GM21619 (cell line): ENCODE measurements around the gene ABO.
"Not testable (repeated sequence)": the region's sequence is repeated elsewhere in the genome, so short reads cannot be mapped to it uniquely, and the experiment has no call there.

Experiments
- ATAC-seq: cut with Tn5 transposase; IDR thresholded peaks from one replicate; pipeline ENCODE4 v1.9.1; 2021; ENCODE audit not compliant: unreplicated experiment

The ABO gene

DNA sequence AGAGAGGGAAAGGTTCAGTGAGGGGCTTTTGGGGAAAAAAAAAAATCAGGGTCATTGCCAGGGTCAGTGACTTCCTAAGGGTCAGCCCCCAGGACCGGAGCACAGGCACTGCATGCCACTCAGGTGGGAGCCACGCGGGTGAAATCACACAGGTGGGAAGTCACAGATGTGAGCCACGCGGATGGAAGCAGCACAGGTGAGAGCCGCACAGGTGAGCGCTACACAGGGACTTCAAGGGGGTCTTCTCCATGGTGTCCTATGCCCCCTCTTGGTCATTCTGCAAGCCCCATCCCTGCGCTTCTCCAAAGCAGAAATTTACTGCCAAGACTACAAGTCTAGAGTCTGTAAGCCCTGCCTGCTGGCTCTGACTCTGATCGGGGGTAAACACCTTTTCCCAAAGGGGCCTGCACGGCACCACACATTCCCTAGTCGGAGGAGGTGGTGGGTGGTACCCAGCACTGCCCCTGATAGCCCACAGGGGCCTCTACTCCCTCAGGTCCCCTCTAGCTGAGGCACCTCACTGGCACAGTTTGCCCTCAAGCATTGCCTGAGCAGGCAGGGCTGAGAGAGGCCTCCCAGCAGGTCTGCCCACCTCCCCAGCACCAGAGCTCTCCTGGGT, 47.6 kb downstream of the ABO start:
- ATAC-seq: no peak

DNA sequence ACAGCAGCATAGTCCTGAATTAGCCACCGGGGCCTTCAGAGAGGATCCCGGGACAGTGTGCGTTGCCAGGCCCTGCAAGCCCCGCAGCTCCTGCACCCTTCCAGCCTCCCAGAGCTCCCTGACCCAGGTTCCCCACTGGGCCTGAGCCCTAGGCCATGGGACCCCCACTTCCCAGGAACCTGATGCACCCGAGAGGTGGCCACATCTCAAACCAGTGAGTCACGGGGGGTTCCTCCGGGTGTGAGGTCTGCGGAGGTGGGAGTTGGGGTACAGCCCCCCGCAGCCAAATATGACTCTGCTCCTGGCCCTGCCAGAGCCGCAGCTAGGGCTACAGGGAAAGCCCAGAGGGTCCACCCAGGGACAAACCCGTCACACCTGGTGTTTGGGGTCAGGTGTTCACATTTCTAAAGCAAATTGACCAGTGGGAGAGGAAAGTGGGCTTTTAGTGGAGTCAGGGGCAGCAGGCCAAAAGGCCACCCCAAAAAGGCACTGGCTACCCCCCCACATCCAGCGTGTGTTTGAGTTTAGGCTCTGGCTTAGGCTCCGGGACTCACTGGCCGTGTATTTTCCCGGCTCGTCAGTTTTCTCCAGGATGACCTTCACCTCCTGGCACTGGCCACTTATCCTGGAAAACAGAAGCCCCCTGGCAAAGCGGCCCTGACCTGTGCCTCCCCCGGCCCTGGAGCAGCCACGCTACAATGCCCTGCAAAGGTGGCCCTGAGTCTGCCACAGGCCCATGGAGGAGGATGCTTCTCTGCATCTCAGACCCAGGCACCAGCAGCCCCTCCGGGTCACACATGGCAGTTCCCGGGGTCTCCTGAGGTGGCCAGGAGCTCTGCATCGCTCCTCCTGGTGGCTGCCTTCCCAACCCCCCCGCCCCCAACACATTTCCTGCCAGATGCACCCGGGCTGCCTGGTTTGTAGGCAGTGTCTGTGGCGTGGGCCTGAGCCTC, 48.5 kb downstream of the ABO start:
- ATAC-seq: no peak

DNA sequence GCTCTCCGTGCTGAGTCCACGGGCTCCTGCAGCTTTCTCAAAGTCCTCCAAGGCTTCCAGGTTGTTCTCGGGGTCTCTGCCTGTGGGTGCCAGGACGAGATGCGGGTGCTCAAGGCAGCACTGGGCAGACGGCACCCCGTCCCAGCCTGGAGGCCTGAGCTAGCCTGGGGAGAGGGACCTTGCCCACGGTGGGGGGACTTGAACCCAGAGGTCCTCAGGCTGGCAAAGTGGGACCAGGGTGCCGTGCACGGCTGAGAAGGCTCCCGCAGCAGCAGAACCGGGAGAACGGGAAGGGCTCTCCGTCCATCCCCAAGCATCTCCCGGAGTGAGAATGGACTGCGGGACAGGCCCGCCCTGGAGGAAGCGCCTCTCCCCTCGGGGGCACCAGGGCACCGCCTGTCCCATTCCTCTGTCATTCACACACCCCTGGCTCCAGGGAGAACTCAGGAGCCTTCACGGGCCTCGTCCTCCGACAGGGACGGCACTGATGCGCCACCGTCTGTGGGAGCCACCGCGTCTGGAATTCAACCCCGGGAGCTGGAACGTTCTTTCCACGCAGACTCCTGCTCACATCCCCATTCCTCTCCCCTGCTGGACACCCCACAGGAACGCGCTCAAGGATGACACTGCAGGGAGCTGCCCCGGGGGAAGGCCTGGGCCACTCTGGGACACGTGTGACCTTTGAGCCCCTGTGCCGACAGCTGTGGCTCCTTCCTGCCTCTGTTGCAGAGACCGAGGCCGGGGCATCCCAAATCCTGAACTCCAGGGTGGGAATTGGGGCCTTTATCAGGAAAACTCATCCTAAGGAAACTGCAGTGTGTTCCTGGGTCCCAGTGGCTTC, 49.6 kb downstream of the ABO start:
- ATAC-seq: no peak

DNA sequence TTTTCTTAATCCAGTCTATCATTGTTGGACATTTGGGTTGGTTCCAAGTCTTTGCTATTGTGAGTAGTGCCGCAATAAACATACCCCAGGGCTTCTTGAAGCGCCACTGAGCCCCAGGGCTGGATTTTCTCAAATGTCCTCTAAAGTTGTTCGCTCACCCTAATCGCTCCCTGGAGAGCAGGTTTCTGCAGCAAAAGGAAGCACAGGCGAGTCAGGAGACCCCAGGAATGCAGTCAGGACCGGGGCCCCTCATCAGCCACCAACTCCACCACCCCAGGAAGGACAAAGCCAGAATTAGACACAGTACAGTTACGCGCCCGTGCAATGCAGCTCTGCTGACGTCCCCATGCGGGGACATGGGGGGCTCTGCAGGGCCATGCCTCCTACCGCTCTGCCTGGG, 50.2 kb downstream of the ABO start:
- ATAC-seq: no peak

DNA sequence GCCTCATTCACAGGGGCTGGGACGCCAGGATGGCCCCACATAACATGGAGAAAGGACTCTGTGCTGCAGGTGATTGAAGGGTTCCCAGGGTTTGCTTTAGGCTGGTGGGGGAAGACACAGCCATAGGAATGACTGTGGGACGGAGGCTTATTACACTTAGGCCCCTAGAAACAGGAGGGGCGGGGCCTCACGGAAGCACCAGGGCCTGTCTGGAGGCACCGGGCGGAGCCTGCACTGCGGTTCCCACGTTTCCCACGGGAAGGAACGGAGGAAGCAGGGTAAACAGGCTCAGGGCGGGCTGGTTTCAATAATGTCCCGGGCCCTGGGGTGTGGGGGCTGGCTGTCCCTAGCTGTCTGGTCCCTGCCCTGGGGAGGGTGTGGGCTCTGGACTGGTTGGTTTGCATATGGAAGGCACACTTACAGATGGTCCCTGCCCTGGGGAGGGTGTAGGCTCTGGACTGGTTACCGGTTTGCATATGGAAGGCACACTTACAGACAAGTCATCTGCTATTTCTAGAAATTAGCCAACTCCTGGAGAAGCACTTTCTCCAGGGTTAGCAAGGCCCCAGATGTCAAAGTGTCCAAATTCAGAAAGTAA, 51.7 kb downstream of the ABO start:
- not testable (repeated sequence) for ATAC-seq

DNA sequence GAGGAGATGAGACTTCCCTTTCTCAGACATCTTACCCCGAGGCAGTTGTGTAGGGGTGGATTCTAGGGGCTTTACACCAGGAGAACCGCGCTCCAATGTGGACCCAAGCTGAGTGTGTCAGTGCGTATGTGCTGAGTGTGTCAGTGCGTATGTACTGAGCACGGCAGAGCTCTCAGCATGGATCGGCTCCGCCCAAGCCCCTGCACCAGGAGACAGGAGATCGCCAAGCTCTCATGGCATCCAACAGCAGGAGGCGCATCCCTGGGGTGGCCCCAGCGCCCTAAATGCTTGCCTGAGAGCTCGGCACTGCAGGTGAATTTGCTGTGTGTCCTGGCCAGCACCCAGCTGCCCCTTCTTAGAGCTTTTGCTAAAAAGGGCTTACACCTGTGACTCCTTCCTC, 53.0 kb downstream of the ABO start:
- not testable (repeated sequence) for ATAC-seq

DNA sequence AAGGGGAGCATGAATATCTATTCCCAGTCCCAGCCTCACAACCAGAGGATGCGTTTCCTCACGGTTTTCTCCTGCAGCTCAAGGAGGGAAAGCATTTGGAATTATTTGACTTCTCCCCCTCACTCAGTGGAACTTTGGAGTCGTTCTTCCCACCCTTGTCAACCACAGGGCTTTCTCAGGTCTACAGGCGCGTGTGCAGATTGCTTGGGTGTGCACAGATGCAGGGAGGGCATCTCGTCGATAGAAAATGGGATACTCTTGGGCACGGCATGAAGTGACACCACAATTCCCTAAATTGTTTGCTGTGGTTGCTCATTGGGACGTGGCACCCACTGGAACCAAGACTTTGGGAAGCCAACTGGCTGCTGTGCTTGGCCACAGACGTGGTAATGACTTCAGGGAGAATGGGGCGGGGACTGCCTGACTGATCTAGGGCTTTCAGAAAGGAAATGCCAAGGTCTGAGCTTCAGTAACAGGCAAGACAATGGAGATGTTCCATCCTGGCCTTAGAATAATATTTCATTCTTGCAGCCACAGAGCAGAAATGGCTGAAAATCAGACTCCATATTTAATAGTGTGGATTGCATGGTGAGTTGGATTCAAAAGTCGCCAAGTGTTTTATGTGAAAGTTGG, 53.7 kb downstream of the ABO start:
- no peak for ATAC-seq

DNA sequence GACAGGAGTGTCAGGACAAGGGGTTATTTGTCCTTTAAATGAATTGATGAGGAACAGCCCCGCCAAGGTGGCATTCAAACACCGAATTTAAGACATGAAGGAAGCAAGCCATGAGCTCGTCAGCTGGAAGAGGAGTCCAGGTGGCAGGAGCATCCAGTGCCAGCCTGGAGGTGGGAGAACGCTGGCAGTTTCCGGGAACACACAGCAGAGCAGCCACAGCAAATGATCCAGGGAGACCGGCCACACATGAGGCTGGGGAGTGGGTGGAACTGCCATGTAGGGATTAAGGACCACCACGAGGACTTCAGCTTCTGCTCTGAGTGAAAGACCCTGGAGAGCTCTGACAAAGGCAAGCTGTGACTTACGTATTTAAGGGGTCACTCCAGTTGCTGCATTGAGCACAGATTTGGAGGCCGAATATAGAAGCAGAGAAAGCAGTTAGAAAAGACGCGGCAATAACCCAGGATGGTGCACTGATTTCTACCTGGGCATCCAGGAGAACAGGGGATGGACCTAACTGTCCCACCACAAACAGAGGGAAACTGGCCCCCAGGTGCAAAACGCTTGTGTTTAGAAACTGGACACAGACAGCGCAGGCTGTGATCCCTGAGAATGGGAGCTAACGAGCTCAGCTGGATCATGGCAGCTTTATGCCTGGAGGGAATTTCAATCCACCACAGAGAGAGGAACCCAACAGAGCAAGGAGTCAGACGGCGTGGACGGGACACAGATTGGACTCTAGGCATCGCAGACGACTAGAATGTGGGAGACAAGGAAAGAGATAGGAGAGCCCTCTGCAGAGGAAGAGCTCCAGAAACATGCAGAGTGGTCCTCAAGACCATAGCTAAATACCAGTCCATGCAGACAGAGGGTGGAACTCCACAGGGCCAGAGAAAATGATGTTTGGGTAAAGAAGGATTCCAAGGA, 56.7 kb downstream of the ABO start:
- not testable (repeated sequence) for ATAC-seq

DNA sequence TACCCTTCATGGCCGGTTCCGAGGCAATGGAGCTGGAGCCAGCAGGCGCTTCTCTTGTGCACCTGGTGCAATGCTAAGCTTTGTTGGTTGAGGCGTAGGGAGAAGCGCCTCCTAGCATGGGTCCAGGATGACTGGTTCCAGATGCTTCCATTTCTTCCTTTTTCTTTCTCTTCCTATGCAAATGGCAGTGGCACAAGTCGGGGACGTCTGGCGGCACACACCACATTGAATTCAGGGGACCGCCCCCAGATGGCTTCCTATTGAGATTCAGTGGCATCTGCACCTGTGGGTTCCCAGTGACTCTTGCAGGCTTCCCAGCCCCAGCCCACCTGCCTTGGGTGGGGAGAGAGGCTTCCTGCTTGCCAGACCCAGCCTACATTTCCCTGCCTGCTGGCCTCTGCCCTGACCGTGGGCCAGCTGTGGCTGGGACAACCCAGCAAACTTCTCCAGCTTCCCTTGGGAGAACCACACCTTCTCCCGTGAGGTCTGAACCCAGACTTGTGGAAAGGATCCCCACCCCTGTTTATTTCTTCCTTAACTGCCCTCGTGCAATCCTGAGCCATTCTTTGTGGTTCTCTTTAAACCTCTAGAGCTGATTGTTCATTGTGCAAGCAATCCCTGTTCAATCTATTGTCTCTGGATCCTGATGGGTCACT, 57.5 kb downstream of the ABO start:
- ATAC-seq: not testable (repeated sequence)

DNA sequence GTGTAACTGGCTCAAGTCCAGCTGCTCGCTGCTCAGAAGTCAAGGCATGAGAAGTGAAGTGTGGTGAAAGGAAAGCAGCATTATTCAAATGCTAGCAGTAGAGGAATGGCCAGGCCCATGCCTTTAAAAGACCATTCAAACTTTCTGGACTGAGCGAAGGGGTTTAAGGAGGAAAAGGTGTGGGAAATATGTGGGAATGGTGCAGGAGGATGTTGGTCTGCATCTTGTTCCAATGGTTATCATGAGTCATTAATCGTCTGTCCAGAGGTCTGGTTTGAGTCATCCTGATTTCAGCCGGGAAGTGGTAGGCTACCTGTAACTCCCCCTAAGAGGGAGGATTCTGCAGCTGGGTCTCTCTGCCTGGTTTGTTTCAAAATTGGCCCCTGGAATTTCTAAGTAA, 60.7 kb downstream of the ABO start:
- ATAC-seq: not testable (repeated sequence)

DNA sequence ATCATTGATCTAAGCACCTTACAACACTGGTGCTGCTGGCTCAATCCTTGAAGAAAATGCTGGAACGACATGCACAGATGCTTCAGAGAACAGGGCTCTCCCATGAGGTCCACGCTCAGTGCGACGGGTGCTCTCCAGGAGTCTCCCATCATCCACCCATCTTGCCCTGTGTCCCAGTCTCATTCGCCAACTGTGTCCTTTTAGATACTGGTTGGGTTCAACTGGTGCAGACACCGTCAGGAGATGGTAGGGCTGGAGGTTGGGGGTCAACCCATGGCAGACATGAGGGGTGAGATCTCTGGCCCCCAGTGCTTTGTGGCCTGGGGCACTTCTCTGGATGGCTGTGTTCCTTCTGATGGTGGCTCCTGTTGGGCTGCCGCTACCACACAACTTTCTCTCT, 64.4 kb downstream of the ABO start:
- ATAC-seq: no peak

DNA sequence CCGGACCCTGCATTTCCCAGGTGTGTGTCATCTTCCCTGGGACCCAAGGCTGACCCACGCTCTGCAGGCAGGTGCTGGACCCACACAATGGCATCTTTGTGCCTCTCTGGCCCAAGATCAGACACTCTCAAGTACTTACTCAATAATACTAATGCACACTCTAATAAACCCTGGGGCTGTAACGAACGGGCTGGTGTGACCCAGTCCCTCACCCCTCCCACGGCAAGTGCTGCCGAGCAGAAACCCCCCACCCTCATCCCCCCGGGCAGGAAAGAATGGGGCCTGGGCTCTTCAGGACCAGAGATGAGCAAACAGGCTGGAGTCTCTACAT, 64.8 kb downstream of the ABO start:
- no peak for ATAC-seq

DNA sequence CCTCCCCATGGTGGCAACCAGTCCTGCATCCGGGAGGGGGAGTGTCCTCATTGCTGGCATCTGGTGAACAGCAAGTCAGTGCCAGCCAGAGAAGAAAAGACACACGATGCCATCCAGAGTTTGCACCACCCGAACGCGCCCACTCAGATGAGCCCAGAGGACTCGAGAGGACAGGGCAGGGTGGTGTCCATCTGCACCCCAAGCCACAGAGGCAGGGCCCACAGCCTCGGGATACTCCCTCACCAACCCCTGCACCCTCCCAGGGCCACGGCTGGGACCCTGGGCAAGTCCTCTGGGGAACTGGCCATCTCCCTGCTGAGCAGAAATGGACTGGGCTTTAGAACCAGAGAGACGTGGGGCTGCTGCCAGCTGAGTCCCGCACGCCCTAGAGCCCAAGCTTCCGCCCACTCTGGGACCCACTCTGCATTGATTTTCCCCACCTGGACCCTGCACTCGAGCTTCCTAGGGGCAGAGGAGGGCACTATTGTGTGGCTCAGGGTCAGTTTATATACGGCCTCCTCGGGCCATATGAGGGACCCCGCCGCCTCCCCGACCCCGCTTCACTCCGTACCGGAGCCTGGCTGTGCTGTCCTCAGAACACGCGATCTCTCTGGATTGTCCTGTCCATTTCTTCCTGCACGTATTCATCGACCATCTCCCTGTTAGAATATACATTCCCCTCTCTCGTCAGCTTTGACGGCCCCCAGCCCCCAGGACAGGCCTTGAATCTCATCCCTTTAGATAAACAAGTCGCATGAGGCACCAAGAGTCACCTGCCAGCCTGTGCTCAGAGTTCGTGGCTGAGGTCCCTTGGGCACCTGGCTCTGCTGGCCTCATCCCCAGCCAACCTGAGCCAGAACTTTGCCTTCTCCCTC, 65.4 kb downstream of the ABO start:
- ATAC-seq: not testable (repeated sequence)

DNA sequence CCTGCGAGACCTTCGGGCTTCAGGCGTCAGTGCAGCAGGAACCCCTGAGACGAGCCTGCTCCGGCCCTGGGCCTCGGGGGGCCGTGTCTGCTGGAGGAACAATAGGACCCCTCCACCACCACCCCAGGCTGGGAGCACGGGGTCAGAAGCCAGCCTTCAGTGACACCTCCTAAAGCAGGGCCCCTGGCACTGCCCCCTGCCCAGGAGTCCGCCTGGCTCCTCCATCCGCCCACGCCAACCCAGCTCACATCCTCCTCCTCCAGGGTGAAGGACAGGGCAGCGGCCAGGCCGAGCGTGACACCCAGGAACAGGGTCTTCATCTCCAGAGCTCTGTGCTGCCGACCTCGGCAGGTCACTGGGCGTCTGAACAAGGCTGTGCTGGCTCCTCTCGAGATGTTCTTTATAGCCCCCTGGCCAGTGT, 66.1 kb downstream of the ABO start, which contains the start of gene OBP2B:
Gene OBP2B, minus strand, starts transcription at position 371 of the 421 bp plus-strand sequence. Its CDS starts 51 bp downstream, at position 320.
- not testable (repeated sequence) for ATAC-seq

DNA sequence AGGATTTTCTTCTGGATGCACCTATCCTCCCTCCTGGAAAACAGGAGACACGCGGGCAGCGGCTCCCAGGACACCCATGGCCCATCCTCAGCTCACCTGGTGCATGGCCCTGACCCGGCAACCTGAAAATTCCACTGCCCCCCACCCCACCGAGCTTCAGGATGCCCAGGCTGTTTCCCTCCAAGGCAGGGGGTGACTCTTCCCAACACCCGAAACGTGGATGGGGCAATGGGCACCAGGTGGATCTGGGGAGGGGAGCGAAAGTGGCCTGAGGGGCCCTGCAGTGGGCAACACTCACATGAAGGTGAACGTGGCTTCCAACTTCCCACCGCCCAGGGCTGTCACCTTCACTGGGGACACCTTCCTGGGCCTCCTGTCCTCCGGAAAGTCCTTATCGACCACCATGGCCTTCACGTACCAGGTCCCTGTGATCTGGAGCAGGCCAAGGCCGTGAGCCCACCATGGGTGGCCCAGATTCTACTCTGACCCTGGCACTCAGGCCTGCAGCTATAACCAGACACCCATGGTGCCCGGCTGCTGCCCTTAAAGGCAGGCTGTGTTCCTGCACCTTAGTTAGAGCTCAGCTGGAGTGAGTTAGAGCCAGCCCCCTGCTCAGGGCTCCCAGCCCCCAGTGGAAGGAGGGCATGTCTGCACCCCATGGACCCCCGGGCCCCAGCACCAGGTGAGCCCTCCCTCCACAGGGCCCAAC, 66.7 kb downstream of the ABO start:
- ATAC-seq: not testable (repeated sequence)

DNA sequence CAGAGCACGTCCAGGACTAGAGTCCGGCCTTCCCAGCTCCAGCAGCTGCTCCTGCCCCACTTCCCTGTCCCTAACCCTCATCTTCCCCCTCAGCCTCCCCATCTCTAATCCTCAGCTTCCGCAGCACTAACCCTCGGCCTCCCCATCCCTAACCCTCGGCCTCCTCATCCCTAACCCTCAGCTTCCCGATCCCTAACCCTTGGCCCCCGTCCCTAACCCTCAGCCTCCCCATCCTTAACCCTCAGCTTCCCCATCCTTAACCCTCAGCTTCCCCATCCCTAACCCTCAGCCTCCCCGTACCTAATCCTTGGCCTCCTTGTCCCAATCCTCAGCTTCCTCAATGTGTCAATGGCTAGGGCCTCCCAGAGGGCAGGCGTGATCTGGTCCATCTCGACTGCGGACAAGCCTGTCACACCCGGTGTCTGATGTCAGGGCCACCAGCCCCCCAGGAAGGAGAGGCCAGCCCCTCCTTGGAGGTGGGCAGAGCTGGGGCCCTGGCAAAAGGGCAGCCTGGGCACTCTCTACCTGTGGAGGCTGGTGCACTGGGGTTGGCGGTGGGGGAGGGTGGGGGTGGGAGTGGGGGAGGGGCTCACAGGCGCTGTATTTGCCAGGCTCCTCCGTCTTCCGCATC, 67.3 kb downstream of the ABO start:
- ATAC-seq: no peak

DNA sequence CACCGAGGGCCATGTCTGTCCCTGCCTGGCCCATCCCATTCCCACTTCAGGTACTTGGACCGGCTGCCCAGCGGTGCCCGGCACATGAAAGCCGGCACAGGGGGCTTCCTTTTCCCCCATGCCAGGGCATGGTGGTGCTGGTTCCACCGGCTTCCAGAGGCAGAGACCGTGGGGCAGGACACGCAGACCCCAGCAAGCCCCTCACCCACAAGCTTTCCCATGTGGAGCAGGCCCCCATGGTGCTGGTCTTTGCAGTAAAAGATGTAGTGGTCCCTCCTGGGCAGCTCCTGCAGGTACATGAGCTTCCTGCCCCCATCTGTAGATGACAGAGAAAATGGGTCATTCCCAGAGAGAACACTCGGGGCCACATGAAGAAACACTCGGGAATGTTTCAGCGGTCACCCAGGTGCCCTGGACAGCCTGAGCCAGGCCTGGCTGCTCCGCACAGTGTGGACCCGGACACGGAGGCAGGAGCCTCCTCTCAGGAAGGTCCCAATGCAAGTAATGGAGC, 67.9 kb downstream of the ABO start:
- ATAC-seq: no peak
